HG02610 (cell line): ENCODE measurements around the gene PGAM2.

Experiments
- ATAC-seq: cut with Tn5 transposase; IDR thresholded peaks from one replicate; pipeline ENCODE4 v1.9.1; 2021; ENCODE audit warnings: mild to moderate bottlenecking, moderate library complexity; ENCODE audit not compliant: unreplicated experiment

The PGAM2 gene

GRCh38 chr7:44067064-44067951 is 1.9 kb upstream of the PGAM2 start:
- ATAC-seq: no peak

DNA sequence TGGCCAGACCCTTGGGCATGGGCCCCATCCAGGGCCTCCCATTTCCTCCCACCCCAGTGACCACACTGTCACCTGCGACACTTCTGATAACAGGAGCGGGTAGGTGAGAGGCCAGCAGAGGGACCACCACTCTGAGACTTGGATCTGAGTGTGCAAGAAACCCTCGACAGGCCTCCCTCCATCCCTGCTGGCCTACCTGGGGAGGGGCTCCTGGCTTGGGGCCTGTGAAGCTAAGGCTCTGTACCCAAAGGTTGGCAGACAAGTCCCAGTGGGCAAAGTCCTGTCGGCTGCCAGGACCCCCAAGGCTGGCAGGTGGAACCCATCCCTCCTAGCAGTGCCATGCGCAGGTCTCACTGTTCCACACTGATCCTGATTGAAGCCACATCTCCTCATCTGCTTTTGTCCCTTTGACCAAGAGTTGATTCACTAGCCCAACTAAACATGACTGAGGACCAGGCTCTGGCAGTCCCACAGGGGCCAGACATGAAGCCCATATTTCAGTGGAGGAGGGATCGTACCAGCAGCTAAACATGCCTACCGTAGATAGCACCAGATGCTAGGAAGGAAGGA is 1.2 kb upstream of the PGAM2 start:
- no peak for ATAC-seq

DNA sequence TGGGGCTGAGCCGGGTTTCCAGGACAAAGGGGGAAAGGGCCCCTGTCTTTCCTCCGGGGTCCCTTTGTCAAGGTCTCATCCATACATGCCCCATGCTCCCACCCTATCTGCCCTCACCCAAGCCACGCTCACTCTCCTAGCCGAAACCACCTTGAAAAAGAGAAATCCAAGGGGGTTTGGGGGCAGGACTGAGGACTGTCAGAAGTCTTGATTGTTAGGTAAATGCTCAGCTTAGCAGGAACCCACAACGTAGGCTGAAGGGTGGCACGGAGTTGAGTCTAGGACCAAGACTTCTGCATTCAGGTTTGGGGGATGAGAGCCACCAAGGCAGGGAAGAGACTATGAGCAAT is 719 bp upstream of the PGAM2 start:
- ATAC-seq: no peak

GRCh38 chr7:44064791-44065430 is 456 bp downstream of the PGAM2 start:
- ATAC-seq: no peak

GRCh38 chr7:44063894-44064651 is 1.3 kb downstream of the PGAM2 start:
- no peak for ATAC-seq

GRCh38 chr7:44063547-44063893 is 1.8 kb downstream of the PGAM2 start:
- ATAC-seq: no peak

- no peak for ATAC-seq
Observed at GRCh38 chr7:44062903-44063295, 2.5 kb downstream of the PGAM2 start.

GRCh38 chr7:44062180-44062902 is 3.0 kb downstream of the PGAM2 start:
- no peak for ATAC-seq

DNA sequence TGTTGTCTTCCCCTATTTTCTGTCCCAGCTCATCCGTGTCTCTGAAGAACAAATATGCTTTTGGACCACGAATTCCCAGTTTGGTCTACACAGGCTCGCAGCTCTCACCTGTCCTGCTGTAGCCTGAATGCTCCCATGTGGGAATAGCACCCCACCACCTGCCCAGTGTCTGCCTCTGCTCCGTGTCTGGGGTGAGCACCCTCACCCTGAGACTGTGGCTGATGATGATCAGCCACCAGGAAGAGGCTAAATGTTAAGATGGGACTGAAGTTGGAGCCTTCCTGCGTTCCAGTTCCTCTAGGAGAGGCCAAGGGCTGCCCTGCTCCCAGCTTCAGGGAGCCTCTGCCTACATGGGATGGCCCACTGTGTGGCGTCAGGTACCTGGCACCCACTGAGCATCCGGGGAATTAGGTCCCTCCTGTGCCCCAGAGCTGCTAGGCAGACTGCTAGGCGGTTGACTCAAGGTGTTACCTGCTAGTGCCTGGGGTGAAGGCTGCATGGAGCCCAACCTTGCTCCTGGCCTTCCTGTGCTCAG is 3.7 kb downstream of the PGAM2 start:
- ATAC-seq: no peak

GRCh38 chr7:44060948-44061644 is 4.3 kb downstream of the PGAM2 start:
- no peak for ATAC-seq

- no peak for ATAC-seq
Observed at GRCh38 chr7:44060091-44060947, 5.0 kb downstream of the PGAM2 start.

GRCh38 chr7:44059219-44060090 is 5.9 kb downstream of the PGAM2 start:
- ATAC-seq: peak; percentile 48

DNA sequence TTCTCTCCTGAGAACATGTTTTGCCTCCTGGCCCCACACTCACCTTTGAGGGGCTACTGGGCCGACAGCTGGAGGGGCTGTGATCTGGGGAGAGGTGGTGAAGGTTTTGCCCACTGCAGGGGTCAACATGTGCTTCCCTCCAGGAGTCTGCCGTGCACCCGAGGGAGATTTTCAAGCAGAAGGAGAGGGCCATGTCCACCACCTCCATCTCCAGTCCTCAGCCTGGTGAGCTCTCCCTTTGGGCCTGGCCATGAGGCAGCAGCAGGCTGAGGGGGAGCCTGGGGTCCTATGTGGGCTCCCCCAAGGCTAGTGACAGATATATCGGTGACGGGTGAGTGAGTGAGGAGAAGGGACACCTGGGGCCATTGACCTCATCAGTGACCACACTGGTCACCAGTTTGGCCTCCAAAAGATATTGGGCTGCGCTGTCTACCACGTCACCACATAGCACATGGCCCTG is 6.6 kb downstream of the PGAM2 start:
- ATAC-seq: no peak

- ATAC-seq: no peak
Observed at GRCh38 chr7:44057849-44058758, 7.3 kb downstream of the PGAM2 start.

GRCh38 chr7:44057181-44057848 is 8.1 kb downstream of the PGAM2 start:
- no peak for ATAC-seq

DNA sequence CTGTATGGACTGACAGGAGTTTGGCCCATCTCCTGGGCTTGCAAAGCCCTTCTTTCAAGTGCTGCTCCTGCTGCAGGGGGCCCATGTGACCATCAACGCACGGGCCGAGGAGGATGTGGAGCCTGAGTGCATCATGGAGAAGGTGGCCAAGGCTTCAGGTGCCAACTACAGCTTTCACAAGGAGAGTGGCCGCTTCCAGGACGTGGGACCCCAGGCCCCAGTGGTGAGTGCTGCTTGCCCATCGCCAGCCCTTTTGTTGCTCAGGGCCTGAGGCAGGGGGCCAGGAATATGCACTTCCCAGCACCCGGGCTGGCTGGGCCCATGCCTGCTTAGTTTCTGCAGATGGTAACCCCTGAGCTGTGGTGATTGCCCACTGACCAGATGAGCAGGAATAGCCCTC is 8.7 kb downstream of the PGAM2 start:
- ATAC-seq: no peak
